GM23338 (cell line): ENCODE data around the gene SLCO4A1. TPM values are rescaled to one million over a fixed set of nuclear protein-coding genes. Genes with fewer than 3 reads are reported as not detected.

Experiments
- ATAC-seq: fragments of 200-7000 bp; cut with Tn5 transposase; 3 replicates; pipeline ENCODE4 v1.9.1; 2020
- DNase-seq: peaks from one replicate; pipeline ENCODE4 v3.0.0-alpha.2; 2015; ENCODE audit warnings: low spot score
- H2AFZ ChIP-seq: fragments of 200-600 bp; sonication (generic); 2 replicates; pipeline ENCODE4 v1.8.0; 2016; ENCODE audit warnings: antibody characterized with exemption, mild to moderate bottlenecking, moderate library complexity
- H3F3A ChIP-seq: fragments of 200-600 bp; sonication (generic); replicated peaks from 2 replicates; pipeline ENCODE4 v1.8.0; 2017; ENCODE audit warnings: antibody characterized with exemption, mixed run types, low read depth
- H3K27ac ChIP-seq: fragments of 200-600 bp; sonication (generic); 2 replicates; pipeline ENCODE4 v1.6.1; 2016; ENCODE audit warnings: low read depth
- H3K27me3 ChIP-seq: fragments of 200-600 bp; sonication (generic); 2 replicates; pipeline ENCODE4 v1.8.0; 2016; ENCODE audit warnings: mild to moderate bottlenecking, mixed run types, moderate library complexity; ENCODE audit not compliant: insufficient read depth
- H3K36me3 ChIP-seq: fragments of 200-600 bp; sonication (generic); 2 replicates; pipeline ENCODE4 v1.8.0; 2016; ENCODE audit warnings: mild to moderate bottlenecking; ENCODE audit not compliant: insufficient read depth
- H3K4me1 ChIP-seq: fragments of 200-600 bp; sonication (generic); 2 replicates; pipeline ENCODE4 v1.8.0; 2016; ENCODE audit warnings: mild to moderate bottlenecking, moderate library complexity; ENCODE audit not compliant: insufficient read depth
- H3K4me2 ChIP-seq: fragments of 200-600 bp; sonication (generic); 2 replicates; pipeline ENCODE4 v1.7.1; 2017; ENCODE audit warnings: mixed run types
- H3K4me3 ChIP-seq: fragments of 200-600 bp; sonication (generic); 2 replicates; pipeline ENCODE4 v1.6.1; 2016; ENCODE audit warnings: mixed run types
- H3K79me2 ChIP-seq: fragments of 200-600 bp; sonication (generic); replicated peaks from 2 replicates; pipeline ENCODE4 v1.8.0; 2017; ENCODE audit warnings: mild to moderate bottlenecking; ENCODE audit not compliant: insufficient read depth
- H3K9me2 ChIP-seq: fragments of 200-600 bp; sonication (generic); 2 replicates; pipeline ENCODE4 v1.8.0; 2017; ENCODE audit not compliant: insufficient read depth
- H4K20me1 ChIP-seq: fragments of 200-600 bp; sonication (generic); replicated peaks from 2 replicates; pipeline ENCODE4 v1.8.0; 2017; ENCODE audit warnings: mild to moderate bottlenecking; ENCODE audit not compliant: insufficient read depth
- H3K27ac Mint-ChIP-seq: 2 replicates; pipeline ENCODE4 v1.8.0; 2020; ENCODE audit warnings: inconsistent platforms, mild to moderate bottlenecking, moderate library complexity, mixed read lengths
- H3K27me3 Mint-ChIP-seq: 3 replicates; pipeline ENCODE4 v1.8.0; 2022; ENCODE audit warnings: low read depth, mild to moderate bottlenecking, moderate library complexity, mixed read lengths, inconsistent platforms; ENCODE audit not compliant: insufficient read depth, poor library complexity
- H3K36me3 Mint-ChIP-seq: 3 replicates; pipeline ENCODE4 v1.8.0; 2021; ENCODE audit warnings: low read depth, mild to moderate bottlenecking, inconsistent platforms, moderate library complexity, mixed read lengths
- H3K4me1 Mint-ChIP-seq: 3 replicates; pipeline ENCODE4 v1.8.0; 2020; ENCODE audit warnings: mild to moderate bottlenecking, inconsistent platforms, mixed read lengths
- H3K4me3 Mint-ChIP-seq: 3 replicates; pipeline ENCODE4 v1.8.0; 2021; ENCODE audit warnings: moderate library complexity, mild to moderate bottlenecking, inconsistent platforms, mixed read lengths
- H3K9me3 Mint-ChIP-seq: 3 replicates; pipeline ENCODE4 v1.8.0; 2020; ENCODE audit warnings: moderate library complexity, mild to moderate bottlenecking, inconsistent platforms, mixed read lengths
- CREB1 ChIP-seq: fragments of 250-450 bp; sonication (Bioruptor Pico); IDR thresholded peaks from 2 replicates; pipeline ENCODE4 v1.5.0; 2020; ENCODE audit warnings: low read depth, mild to moderate bottlenecking, moderate library complexity
- EZH2 ChIP-seq: fragments of 200-600 bp; sonication (generic); IDR thresholded peaks from one replicate; pipeline ENCODE4 v1.8.0; 2017; ENCODE audit warnings: antibody characterized with exemption, mild to moderate bottlenecking, low read depth; ENCODE audit not compliant: unreplicated experiment
- EZH2phosphoT487 ChIP-seq: fragments of 200-600 bp; sonication (generic); IDR thresholded peaks from one replicate; pipeline ENCODE4 v1.8.1; 2018; ENCODE audit warnings: antibody characterized with exemption; ENCODE audit not compliant: unreplicated experiment
- JUNB ChIP-seq: IDR thresholded peaks from one replicate; pipeline ENCODE4 v1.6.1; 2016; ENCODE audit warnings: antibody characterized with exemption; ENCODE audit not compliant: unreplicated experiment
- NANOG ChIP-seq: IDR thresholded peaks from 2 replicates; pipeline ENCODE4 v1.6.1; 2016; ENCODE audit warnings: antibody characterized with exemption, borderline replicate concordance
- STAT1 ChIP-seq: IDR thresholded peaks from one replicate; pipeline ENCODE4 v1.6.1; 2016; ENCODE audit warnings: antibody characterized with exemption; ENCODE audit not compliant: unreplicated experiment
- ZNF114 ChIP-seq: fragments of 250-450 bp; sonication (Bioruptor Pico); IDR thresholded peaks from 2 replicates; pipeline ENCODE4 v1.5.0; 2020; ENCODE audit warnings: mild to moderate bottlenecking, moderate library complexity
- ZNF331 ChIP-seq: fragments of 250-450 bp; sonication (Bioruptor Pico); IDR thresholded peaks from 2 replicates; pipeline ENCODE4 v1.5.0; 2020; ENCODE audit warnings: low read depth, mild to moderate bottlenecking, moderate library complexity
- polyA plus RNA-seq: library from polyadenylated mRNA; unstranded; fragments of >200 nt; fragmentation: Nextera tagmentation; extraction: Ambion mirVana; gene quantifications from 2 replicates; pipeline ENCODE4 v1.2.1, GENCODE V29; 2016
- total RNA-seq: library from RNA; depleted of rRNA; stranded (reverse); fragments of >200 nt; shearing (Covaris generic); gene quantifications from 2 replicates; pipeline ENCODE4 v1.2.3, GENCODE V29; 2014
- TF ChIP-seq, protein P1 (sequence below), 2 experiments: fragments of 200-600 bp in 1 of 2; sonication (generic) in 1 of 2; conservative IDR thresholded peaks; 2 replicates each; pipeline versions ENCODE4 v1.5.1 to v1.6.1; 2016 to 2017; ENCODE audit warnings: antibody characterized with exemption in 2 of 2, low read depth in 2 of 2, mild to moderate bottlenecking in 2 of 2, moderate library complexity in 1 of 2
- TF ChIP-seq, protein P2 (sequence below): IDR thresholded peaks from 2 replicates; pipeline ENCODE4 v1.6.1; 2016; ENCODE audit warnings: antibody characterized with exemption
- TF ChIP-seq, protein P3 (sequence below): IDR thresholded peaks from one replicate; pipeline ENCODE4 v1.6.1; 2018; ENCODE audit warnings: antibody characterized with exemption; ENCODE audit not compliant: unreplicated experiment
- TF ChIP-seq, protein P4 (sequence below): fragments of 250-450 bp; sonication (Bioruptor Pico); IDR thresholded peaks from 2 replicates; pipeline ENCODE4 v1.5.0; 2020; ENCODE audit warnings: mild to moderate bottlenecking, moderate library complexity

SLCO4A1 gene
- total and polyA plus RNA-seq, 2 experiments from 2014 or later: 28.5 to 41.6 TPM

DNA sequence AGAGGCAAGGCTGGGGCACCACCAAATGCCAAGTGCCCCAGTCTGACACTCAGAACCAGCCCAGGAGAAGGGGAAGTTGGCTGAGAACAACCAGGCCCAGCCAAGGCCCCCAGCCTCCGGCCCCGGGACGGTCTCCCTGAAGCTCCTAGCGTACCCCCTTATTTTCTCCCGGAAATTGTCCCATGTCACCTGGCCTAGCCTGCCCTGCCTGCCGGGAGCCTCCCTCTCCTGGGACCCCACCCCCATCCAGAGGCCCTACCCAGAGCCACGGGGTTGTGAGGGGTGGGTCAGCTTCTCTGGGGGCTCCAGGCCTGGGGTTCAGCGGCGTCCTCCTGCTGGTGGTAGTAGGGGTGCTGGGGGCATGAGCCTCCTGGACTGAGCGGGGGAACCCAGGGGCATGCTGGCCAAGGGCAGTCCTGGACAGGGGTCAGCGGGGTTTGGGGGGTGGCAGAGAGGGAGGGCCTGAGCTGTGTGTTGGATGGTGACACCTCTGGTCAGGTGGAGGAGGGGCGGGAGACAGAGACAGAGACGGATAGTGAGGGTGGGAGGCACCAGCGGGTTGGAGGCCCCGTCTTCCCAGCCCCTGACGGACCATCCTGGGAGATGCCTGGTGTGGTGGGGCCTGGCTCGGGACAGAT is 7.9 kb upstream of the SLCO4A1 start:
- ATAC-seq (peak; percentile 11; the same call in 1 of the 3 replicates), DNase-seq (no peak)
- TF ChIP-seq EZH2phosphoT487 (no peak), ZNF331 (CRISPR knock-in tag) (no peak), EZH2 (no peak), JUNB (no peak), ZNF114 (CRISPR knock-in tag) (no peak), CREB1 (CRISPR knock-in tag) (no peak), STAT1 (no peak), NANOG (no peak)
- TF ChIP-seq, protein P1, sequence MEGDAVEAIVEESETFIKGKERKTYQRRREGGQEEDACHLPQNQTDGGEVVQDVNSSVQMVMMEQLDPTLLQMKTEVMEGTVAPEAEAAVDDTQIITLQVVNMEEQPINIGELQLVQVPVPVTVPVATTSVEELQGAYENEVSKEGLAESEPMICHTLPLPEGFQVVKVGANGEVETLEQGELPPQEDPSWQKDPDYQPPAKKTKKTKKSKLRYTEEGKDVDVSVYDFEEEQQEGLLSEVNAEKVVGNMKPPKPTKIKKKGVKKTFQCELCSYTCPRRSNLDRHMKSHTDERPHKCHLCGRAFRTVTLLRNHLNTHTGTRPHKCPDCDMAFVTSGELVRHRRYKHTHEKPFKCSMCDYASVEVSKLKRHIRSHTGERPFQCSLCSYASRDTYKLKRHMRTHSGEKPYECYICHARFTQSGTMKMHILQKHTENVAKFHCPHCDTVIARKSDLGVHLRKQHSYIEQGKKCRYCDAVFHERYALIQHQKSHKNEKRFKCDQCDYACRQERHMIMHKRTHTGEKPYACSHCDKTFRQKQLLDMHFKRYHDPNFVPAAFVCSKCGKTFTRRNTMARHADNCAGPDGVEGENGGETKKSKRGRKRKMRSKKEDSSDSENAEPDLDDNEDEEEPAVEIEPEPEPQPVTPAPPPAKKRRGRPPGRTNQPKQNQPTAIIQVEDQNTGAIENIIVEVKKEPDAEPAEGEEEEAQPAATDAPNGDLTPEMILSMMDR (conservative IDR thresholded peaks at IDR 0.05; ENCODE audit: low read depth in 2 of 2): no peak
- TF ChIP-seq, protein P2, sequence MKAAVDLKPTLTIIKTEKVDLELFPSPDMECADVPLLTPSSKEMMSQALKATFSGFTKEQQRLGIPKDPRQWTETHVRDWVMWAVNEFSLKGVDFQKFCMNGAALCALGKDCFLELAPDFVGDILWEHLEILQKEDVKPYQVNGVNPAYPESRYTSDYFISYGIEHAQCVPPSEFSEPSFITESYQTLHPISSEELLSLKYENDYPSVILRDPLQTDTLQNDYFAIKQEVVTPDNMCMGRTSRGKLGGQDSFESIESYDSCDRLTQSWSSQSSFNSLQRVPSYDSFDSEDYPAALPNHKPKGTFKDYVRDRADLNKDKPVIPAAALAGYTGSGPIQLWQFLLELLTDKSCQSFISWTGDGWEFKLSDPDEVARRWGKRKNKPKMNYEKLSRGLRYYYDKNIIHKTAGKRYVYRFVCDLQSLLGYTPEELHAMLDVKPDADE: no peak
- TF ChIP-seq, protein P3, sequence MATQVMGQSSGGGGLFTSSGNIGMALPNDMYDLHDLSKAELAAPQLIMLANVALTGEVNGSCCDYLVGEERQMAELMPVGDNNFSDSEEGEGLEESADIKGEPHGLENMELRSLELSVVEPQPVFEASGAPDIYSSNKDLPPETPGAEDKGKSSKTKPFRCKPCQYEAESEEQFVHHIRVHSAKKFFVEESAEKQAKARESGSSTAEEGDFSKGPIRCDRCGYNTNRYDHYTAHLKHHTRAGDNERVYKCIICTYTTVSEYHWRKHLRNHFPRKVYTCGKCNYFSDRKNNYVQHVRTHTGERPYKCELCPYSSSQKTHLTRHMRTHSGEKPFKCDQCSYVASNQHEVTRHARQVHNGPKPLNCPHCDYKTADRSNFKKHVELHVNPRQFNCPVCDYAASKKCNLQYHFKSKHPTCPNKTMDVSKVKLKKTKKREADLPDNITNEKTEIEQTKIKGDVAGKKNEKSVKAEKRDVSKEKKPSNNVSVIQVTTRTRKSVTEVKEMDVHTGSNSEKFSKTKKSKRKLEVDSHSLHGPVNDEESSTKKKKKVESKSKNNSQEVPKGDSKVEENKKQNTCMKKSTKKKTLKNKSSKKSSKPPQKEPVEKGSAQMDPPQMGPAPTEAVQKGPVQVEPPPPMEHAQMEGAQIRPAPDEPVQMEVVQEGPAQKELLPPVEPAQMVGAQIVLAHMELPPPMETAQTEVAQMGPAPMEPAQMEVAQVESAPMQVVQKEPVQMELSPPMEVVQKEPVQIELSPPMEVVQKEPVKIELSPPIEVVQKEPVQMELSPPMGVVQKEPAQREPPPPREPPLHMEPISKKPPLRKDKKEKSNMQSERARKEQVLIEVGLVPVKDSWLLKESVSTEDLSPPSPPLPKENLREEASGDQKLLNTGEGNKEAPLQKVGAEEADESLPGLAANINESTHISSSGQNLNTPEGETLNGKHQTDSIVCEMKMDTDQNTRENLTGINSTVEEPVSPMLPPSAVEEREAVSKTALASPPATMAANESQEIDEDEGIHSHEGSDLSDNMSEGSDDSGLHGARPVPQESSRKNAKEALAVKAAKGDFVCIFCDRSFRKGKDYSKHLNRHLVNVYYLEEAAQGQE: no peak
- TF ChIP-seq, protein P4, sequence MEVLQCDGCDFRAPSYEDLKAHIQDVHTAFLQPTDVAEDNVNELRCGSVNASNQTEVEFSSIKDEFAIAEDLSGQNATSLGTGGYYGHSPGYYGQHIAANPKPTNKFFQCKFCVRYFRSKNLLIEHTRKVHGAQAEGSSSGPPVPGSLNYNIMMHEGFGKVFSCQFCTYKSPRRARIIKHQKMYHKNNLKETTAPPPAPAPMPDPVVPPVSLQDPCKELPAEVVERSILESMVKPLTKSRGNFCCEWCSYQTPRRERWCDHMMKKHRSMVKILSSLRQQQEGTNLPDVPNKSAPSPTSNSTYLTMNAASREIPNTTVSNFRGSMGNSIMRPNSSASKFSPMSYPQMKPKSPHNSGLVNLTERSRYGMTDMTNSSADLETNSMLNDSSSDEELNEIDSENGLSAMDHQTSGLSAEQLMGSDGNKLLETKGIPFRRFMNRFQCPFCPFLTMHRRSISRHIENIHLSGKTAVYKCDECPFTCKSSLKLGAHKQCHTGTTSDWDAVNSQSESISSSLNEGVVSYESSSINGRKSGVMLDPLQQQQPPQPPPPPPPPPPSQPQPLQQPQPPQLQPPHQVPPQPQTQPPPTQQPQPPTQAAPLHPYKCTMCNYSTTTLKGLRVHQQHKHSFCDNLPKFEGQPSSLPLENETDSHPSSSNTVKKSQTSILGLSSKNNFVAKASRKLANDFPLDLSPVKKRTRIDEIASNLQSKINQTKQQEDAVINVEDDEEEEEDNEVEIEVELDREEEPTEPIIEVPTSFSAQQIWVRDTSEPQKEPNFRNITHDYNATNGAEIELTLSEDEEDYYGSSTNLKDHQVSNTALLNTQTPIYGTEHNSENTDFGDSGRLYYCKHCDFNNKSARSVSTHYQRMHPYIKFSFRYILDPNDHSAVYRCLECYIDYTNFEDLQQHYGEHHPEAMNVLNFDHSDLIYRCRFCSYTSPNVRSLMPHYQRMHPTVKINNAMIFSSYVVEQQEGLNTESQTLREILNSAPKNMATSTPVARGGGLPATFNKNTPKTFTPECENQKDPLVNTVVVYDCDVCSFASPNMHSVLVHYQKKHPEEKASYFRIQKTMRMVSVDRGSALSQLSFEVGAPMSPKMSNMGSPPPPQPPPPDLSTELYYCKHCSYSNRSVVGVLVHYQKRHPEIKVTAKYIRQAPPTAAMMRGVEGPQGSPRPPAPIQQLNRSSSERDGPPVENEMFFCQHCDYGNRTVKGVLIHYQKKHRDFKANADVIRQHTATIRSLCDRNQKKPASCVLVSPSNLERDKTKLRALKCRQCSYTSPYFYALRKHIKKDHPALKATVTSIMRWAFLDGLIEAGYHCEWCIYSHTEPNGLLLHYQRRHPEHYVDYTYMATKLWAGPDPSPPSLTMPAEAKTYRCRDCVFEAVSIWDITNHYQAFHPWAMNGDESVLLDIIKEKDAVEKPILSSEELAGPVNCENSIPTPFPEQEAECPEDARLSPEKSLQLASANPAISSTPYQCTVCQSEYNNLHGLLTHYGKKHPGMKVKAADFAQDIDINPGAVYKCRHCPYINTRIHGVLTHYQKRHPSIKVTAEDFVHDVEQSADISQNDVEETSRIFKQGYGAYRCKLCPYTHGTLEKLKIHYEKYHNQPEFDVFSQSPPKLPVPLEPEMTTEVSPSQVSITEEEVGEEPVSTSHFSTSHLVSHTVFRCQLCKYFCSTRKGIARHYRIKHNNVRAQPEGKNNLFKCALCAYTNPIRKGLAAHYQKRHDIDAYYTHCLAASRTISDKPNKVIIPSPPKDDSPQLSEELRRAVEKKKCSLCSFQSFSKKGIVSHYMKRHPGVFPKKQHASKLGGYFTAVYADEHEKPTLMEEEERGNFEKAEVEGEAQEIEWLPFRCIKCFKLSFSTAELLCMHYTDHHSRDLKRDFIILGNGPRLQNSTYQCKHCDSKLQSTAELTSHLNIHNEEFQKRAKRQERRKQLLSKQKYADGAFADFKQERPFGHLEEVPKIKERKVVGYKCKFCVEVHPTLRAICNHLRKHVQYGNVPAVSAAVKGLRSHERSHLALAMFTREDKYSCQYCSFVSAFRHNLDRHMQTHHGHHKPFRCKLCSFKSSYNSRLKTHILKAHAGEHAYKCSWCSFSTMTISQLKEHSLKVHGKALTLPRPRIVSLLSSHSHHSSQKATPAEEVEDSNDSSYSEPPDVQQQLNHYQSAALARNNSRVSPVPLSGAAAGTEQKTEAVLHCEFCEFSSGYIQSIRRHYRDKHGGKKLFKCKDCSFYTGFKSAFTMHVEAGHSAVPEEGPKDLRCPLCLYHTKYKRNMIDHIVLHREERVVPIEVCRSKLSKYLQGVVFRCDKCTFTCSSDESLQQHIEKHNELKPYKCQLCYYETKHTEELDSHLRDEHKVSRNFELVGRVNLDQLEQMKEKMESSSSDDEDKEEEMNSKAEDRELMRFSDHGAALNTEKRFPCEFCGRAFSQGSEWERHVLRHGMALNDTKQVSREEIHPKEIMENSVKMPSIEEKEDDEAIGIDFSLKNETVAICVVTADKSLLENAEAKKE (CRISPR knock-in tag): no peak
- Histone ChIP-seq H3K4me3 (no peak overlapping the region), H3K4me2 (no peak overlapping the region), H3K4me1 (peaks cover 8% of the 10 kb centered on the region; the same call in 1 of the 2 replicates), H3K36me3 (no peaks in the 10 kb centered on the region), H3F3A (no peaks in the 10 kb centered on the region), H3K27ac (no peak overlapping the region), H3K9me2 (no peaks in the 10 kb centered on the region), H3K79me2 (no peaks in the 10 kb centered on the region), H2AFZ (peak overlapping the region; percentile 56; the same call in 1 of the 2 replicates), H4K20me1 (no peaks in the 10 kb centered on the region), H3K27me3 (no peaks in the 10 kb centered on the region)
- H3K9me3 Mint-ChIP-seq: no peaks in the 10 kb centered on the region
- H3K36me3 Mint-ChIP-seq: no peaks in the 10 kb centered on the region; the same call in 2 of the 3 replicates
- H3K4me3 Mint-ChIP-seq: no peak overlapping the region
- H3K4me1 Mint-ChIP-seq: peaks cover 19% of the 10 kb centered on the region
- no peak overlapping the region for H3K27ac Mint-ChIP-seq
- peaks cover 11% of the 10 kb centered on the region for H3K27me3 Mint-ChIP-seq
